Glomerular visceral epithelial cell (primary cell): ENCODE results near the gene OLIG1.

Experiments used
- DNase-seq: peaks from one replicate; pipeline ENCODE4 v3.0.0-alpha.2; 2016; ENCODE audit errors: extremely low spot score

Gene OLIG1

DNA sequence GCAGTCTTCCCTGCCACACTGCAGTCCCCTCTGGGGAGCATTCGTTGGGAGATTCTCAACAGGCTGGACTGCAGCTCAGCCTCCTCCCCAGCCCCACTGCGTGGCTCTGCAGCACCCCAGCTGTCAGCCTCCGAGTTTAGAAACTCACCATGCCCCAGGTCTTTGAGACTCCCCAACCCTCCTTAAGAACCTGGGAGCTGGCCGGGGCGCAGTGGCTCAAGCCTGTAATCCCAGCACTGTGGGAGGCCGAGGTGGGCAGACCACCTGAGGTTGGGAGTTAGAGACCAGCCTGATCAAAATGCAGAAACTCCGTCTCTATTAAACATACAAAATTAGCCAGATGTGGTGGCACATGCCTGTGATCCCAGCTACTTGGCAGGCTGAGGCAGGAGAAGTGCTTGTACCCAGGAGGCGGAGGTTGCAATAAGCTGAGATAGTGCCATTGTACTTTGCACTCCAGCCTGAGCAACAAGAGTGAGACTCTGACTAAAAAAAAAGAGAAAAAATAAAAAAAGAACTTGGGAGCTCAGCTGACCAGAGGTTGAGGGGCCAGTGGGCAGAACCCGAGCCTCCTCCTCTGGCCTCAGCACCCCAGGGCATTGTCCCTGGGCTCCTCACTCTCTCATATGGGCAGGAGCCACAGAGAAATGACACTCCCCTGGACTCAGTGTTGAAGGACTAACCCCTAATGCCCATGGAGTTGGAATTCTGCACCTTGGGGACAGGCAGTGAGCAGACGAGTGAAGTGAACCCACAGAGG, 38.6 kb upstream of the OLIG1 start:
- DNase-seq, result no peak

DNA sequence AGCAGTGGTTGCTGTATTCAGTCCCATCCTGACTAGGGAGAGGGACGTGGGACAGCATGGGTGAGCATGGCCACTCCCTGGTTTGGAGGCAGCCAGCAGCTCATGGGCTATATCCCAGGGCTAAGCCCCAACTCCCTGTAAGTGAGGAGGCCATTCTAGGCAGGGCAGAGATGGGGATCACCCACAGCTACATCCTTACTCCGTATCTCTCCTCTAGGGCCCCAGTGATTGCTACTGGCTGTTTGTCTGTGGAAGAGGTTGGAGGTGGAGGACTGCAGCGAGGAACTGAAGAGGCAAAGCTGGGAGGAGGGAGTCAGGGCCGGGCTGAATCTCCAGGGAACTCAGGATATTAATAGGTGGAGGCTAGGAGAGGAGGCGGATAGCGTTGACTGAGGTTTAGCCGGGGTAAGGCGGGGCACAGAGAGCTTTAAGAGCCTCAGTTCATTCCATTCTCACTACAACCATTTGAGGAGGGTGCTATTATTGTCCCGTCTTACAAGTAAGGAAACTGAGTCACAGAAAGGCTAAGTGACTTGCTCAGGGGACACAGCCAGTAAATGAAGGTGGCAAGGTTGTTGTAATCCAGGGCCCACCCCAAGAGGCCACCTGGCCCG, 37.4 kb upstream of the OLIG1 start:
- no peak for DNase-seq

DNA sequence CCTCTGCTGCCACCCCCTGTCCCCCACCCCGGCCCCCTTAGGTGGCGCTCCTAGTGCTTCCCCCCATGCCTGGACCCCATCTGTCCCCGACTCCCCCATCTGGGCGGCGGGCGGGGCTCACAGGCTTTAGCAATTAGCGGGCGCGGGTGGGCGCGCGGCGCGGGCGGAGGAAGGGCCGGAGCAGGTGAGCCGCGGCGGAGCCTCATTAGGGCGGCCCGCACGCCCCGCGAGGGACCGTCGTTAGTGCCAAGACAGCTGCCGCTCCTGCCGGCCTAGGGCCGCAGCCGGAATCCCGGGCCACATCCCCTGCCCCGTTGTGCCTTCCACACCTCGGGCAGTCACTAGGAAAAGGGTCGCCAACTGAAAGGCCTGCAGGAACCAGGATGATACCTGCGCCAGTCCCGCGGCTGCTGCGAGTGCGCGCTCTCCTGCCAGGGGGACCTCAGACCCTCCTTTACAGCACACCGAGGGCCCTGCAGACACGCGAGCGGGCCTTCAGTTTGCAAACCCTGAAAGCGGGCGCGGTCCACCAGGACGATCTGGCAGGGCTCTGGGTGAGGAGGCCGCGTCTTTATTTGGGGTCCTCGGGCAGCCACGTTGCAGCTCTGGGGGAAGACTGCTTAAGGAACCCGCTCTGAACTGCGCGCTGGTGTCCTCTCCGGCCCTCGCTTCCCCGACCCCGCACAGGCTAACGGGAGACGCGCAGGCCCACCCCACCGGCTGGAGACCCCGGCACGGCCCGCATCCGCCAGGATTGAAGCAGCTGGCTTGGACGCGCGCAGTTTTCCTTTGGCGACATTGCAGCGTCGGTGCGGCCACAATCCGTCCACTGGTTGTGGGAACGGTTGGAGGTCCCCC, 36.6 kb upstream of the OLIG1 start:
- DNase-seq, result no peak

DNA sequence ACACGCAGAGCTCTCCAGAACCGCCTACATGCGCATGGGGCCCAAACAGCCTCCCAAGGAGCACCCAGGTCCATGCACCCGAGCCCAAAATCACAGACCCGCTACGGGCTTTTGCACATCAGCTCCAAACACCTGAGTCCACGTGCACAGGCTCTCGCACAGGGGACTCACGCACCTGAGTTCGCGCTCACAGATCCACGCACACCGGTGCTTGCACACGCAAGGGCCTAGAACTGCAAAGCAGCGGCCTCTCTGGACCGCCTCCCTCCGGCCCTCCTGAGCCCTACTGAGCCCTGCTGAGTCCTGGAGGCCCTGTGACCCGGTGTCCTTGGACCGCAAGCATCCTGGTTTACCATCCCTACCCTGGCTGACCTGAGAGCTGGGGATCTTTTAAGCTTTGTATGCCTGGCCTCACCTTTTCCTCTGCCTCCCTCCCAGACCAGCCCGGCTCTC, 36.0 kb upstream of the OLIG1 start:
- DNase-seq, result no peak

DNA sequence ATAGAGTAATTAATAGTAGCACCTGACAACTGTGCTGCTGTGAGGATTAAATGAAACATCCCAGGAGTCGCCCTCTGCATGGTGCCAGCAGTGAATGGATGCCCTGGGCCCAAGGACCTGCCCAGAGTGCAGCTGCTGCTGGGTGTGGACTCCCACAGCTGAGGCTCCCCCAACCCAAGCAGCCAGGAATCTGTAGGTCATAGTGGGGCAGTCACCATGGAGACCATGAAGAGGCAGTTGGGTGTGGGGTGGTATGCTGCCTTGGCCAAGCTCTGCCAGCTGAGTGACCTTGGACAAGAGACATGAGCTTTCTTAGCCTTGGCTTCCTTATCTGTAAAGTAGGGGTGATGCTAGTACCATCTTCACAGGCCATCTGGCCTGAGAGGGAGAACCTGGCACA, 34.8 kb upstream of the OLIG1 start:
- no peak for DNase-seq

DNA sequence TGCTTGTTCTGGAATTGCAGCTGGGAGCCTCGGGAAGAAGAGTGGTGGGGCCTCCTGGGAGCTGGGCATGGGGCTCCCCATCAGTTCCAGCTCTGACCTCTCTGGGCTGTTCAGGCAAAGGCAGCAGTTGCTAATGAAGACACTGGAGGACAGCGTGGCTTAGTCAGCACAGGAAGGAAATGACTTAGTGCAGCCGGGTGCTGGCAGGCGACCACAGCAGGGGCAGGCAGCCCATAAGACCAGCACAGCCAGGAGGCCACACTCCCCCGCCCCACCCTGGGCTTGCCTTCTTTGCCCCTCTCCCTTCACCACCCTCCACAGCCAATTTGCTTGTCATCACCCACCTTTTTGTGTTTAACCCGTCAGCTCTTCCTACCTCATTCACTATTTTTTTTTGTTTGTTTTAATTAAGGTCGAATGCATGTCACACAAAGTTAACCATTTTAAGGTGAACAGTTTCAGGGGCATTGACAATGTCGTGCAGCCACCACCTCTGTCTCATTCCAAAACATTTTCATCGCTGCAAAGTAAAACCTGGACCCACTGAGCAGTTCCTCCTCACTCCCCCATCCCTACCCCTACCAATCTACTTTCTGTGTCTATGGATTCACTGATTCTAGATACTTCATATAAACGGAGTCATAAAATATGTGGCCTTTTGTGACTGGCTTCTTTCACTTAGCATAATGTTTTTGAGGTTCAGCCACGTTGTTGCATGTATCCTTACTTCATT, 33.3 kb upstream of the OLIG1 start:
- peak; percentile 16 for DNase-seq

DNA sequence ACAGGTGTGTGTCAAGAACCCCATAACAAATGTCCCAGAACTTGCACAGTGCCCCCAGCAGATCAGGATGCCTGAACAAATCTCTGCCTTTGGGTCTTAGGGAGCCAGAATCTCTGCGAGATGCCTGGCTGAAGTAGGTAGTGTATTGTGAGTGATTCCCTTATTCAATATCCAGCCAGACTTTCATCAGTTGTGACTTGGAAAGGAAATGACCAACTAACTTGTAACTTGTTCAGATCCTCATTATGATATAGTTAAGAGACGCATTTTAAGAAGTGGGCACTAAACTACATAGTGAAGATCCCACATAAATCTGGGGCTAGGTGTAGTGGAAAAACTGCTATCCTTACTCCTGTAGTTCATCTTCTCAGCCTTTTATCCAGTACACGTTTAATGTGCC, 32.4 kb upstream of the OLIG1 start:
- no peak for DNase-seq

DNA sequence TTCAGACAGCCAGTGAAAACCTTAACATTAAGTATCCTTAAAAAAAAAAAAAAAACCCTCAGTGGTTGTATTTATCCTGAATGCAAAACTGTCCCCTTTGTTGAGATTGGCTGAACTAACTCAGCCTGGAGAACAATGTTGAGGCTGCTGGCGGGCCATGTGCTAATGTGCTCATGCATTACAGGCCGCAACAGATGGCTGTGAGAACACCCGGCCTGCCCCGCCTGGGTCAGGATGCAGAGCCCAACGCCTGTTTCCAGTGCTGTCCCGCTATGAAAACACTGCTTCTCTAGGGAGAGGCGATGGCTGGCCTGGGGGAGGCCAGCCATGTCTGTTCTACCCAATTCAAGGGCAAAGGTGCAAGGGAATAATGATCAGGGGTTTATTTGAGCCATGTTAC, 30.4 kb upstream of the OLIG1 start:
- DNase-seq, result no peak

DNA sequence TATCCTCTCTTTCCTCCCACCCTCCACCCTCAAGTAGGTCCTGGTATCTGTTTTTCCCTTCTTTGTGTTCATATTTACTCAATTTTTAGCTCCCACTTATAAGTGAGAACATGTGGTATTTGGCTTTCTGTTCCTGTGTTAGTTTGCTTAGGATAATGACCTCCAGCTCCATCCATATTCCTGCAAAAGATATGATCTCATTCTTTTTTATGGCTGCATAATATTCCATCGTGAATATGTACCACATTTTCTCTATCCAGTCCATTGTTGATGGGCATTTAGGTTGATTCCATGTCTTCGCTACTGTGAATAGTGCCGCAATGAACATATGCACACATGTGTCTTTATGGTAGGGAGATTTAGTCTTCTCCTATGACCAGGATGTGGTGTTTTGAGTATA, 29.7 kb upstream of the OLIG1 start:
- DNase-seq, result no peak

DNA sequence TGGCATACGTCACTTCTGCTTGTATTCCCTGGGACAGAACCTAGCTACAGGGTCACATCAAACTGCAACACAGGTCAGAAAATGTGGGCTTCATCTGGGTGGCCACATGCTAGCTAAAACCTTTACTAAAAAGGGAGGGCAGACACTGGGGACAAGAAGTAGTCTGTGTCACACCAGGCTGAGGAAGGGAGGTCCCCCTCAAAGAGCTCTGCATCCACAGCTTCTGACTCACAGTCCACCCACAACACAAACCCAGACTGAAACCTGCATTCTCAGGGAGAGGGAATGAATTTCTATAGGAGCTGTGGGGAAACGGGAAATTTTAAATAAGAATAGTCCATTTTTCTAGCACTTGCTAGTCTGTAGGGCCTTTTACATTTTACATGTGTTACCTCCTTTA, 28.0 kb upstream of the OLIG1 start:
- no peak for DNase-seq

DNA sequence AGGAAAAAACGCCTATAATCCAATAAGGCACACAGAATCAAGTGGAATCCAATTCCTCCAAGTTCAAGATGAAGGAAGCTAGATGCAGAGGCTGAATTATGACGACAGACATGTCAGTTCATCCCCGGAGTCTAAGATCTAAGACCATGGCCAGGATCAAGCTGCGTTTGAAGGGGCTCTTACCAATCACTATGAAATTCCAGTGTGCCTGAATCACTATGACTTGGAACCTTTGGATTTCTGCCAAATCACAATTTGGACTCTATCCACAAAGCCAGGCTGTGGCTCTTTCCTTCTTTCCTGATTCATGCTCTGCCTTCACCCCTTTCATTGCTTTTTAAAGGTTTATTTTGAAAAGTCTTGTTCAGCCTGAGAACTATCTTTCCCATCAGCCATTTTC, 27.1 kb upstream of the OLIG1 start:
- DNase-seq, result peak; percentile 77

DNA sequence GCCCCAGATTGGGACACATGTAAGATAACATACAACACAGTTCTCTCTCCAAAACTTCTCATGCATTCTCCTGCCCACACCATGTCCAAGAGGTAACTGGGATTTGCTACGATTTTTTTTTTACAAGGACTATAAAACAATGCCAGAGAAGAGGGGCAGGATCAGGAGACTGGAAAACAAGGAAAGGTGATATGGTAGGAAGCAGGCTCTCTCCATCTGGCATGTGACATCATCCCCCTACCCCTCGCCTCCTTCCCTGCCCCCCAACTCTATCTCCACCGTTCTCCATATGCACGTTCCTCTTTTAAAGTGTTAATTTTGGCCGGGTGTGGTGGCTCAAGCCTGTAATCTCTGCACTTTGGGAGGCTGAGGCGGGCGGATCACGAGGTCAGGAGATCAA, 23.5 kb upstream of the OLIG1 start:
- no peak for DNase-seq

DNA sequence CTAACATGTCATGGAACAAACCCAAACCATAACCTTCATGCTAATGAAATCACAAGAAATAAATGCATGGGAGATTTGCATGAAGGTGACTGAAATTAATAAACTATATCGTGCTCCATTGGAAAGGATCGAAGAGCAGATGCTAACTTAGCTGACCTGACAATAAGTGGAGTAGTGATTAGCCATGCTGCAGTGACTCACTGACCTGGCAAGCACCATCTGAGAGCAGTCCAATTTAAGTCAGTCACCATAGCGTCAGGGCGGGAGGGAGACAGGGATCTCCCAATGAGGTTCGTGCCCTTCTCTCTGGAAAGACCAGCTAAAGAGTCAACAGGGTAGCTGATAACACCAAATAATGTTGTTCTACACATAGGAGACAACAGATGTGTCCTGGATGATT, 22.7 kb upstream of the OLIG1 start:
- DNase-seq, result no peak

DNA sequence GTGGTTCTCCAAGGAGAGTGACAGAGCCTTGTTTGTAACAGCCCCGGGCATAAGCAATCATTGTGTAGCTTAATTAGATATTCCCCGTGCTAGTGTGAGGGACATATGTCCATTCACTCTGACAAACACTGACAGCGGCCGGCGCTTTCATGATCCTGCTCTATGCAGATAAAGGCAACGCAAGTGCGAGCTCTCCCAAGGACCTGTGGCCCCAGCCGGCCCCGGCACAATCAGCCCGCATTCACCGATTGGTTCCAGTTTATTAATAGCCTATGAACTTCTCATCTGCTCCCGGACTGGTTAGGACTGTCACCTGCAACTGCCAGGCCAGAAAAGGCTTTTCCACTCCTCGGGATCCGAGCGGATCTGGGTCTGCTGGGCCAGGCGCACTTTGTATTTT, 18.0 kb upstream of the OLIG1 start:
- DNase-seq, result no peak

DNA sequence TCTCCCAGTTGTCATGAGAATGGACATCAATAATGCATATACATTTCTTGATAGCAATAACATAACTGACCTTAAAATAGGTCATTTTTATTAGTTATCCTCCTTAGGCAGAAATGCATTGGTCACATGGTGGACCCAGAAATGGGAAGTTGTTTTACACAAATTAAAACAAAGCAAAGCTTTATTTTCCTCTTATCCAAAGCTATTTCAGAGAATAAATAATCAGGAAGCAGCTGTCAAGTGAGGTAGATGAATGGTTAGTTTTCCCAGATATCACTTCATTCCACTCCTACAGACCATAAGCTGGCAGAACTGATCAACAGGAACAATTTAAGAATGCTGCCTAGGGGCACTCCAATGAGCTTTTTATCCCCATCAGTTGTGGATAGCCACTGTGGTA, 16.0 kb upstream of the OLIG1 start:
- DNase-seq, result no peak

DNA sequence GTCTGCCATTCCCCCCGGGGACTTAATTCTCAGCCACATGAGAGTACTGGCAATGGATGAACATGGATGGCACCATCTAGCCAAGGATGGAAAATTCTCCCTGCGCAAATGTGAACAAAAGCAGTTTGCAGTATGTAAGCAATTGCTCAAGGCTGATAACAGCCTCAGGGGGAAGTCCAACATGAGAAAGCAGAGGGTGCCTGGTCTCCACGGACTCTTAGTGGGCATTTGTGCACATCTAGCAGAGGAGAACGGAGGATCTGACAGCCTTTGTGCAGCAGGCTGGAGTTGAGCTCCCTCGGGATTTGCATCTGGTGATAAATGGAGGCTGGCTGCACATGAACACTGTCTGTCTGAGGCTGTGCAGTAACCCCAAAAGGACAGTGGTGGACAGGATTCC, 13.9 kb upstream of the OLIG1 start:
- no peak for DNase-seq

DNA sequence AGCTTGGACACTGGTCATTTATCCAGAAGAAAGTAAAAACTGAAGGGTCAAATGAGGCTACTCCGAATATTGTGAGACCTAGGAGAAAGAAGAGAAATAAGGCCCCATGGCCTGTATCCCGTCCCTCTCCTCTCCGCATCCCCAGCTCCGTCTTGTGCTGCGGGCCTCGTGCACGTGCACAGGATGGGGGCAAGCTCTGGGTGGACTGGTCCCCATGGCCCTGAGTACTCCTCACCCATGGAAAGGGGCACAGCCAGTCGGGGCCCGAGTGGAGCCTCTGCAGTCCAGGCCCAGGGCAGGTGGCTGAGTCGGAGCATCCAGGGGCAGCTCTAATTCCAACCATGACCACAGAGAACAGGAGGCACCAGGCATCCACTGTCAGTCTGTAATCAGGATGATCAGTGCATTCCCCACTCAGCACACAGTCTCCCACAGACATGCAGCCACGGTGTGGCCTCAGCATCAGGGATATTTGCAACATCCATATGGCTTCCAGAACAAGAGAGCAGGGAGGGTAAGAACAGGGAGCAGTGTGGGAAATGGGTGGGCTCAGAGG, 12.5 kb upstream of the OLIG1 start:
- no peak for DNase-seq

DNA sequence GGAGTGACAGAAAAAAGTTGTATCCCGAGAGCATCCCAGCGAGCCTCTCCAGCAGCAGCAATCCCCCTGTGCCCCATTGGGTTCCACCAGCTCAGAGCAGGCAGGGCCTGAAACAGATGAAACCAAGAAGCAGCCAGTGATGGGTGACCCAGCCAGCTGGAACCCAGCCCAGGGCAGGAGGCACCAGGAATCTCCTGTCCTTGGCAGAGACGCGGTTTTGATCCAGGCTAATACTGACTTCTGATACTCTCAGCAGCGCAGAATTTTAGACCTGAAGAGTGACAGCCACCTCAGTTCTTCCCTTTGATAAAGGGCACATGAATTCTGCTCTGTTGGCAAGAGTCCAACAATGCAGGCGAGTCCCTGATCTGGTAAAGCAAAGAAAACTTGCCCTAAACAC, 11.4 kb upstream of the OLIG1 start:
- no peak for DNase-seq

DNA sequence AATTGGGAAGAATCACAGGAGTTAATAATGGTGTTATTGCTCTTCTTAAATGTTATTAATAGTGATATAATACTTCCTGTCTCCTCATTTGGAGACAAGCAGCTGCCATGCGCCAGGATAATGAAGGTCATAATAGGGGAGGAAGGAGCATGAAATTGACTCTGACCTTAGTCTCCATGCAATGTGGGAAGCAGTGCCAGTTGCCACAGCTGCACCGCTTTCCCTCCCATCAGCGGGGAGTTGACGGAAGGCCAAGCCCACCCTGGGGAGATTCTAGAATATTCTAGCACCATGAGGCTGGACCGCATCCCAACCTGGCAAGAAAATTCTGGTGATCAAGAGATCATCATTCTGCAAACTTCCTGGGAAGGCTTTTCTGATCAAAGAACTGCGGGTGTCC, 11.0 kb upstream of the OLIG1 start:
- DNase-seq, result no peak

DNA sequence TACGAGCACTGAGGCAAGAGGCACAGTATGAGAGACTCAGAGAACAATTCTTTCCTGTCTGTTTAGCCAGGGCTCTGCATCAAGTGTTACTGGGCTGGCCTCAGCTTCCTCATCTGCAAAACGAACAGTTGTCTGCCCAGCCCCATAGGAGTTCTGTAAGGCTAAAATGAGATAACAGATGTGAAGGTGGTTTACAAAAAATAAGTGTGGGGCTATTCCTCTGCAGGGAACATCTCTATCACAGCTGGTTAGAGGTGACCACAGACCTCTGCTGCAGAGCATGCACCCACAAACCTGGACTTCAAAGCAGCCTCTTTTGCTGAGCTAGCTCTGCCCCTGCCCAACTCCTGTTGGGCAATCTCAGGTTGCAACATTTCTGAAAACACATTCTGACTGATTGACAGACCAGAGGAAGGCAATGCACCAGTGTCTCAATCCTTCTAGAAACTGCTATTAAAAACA, 10.5 kb upstream of the OLIG1 start:
- no peak for DNase-seq

DNA sequence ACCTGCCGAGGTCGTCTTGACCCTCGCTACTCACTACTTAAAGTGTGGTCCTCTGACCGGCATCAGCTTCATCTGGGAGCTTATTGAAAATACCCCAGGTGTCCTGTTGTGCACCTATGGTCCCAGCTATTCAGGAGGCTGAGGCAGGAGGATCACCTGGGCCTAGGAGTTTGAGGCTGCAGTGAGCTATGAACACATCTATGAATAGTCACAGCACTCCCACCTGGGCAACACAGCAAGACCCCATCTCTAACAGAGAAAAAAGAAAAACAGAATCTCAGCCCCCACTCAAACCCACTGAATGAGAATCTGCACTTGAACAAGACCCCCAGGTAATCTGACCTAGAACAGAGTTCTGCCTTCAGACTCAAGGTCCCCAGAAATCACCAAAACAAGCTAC, 8.7 kb upstream of the OLIG1 start:
- no peak for DNase-seq

DNA sequence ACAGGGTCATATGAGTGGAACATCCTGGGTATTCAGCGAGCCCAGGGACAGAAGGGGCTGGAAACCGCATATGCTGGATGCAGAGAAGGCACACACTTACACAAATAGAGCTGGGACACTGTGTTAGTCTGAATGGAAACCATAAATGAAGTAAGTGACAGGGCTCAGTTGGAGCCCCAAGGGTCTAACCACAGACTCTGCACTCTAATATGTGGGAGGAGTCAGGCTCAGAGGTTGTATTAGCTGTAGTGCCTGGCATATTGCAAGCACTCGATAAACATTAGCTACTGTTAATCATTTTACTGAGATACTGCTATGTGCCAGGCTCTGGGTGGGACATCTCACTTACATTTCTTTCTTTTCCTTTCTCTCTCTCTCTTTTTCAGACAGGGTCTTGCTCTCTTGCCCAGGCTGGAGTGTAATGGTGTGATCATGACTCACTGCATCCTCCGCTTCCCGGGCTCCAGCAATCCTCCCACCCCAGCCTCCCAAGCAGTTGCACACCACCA, 6.5 kb upstream of the OLIG1 start:
- DNase-seq, result no peak
